PFSK-1 (cell line): Measurements from ENCODE around the gene ATF7.

ENCODE experiments used
- FOXP2 ChIP-seq: optimal IDR thresholded peaks from 2 replicates; pipeline ENCODE3; 2011; ENCODE audit warnings: borderline replicate concordance, control low read depth, inconsistent platforms; ENCODE audit not compliant: insufficient read depth; ENCODE audit errors: extremely low read length, extremely low read depth
- POLR2AphosphoS5 ChIP-seq: IDR thresholded peaks from 2 replicates; pipeline ENCODE4 v1.6.1; 2012; ENCODE audit warnings: low read depth, mild to moderate bottlenecking, control low read depth, low read length, moderate library complexity
- REST ChIP-seq, 2 experiments: IDR thresholded peaks; 2 replicates each; pipeline versions ENCODE4 v1.6.1 to v1.8.0; 2011 to 2012; ENCODE audit warnings: low read depth in 2 of 2, low read length in 2 of 2, control low read depth in 1 of 2, inconsistent platforms in 1 of 2, mild to moderate bottlenecking in 1 of 2, moderate library complexity in 1 of 2; ENCODE audit not compliant: insufficient read depth in 1 of 2
- SIN3A ChIP-seq: IDR thresholded peaks from 2 replicates; pipeline ENCODE4 v1.6.1; 2012; ENCODE audit warnings: mild to moderate bottlenecking, low read length, moderate library complexity, borderline replicate concordance; ENCODE audit not compliant: insufficient read depth
- TAF1 ChIP-seq: IDR thresholded peaks from 2 replicates; pipeline ENCODE4 v1.6.1; 2012; ENCODE audit warnings: low read length, control low read depth, borderline replicate concordance; ENCODE audit not compliant: insufficient read depth

Gene ATF7

GRCh38 chr12:53594897-53595615, 31.1 kb downstream of the ATF7 start:
- TF ChIP-seq FOXP2 = no peak
- no peak for TF ChIP-seq SIN3A

GRCh38 chr12:53593707-53594106, 32.5 kb downstream of the ATF7 start:
- TF ChIP-seq FOXP2 (no peak), SIN3A (no peak), REST (IDR thresholded peaks at IDR 0.05; ENCODE audit: insufficient read depth in 1 of 2, low read depth in 2 of 2, low read length in 2 of 2) (no peak), POLR2AphosphoS5 (no peak), TAF1 (no peak)

GRCh38 chr12:53593031-53593430, 33.2 kb downstream of the ATF7 start:
- TF ChIP-seq POLR2AphosphoS5 (no peak), FOXP2 (no peak), SIN3A (no peak), REST (IDR thresholded peaks at IDR 0.05; ENCODE audit: insufficient read depth in 1 of 2, low read depth in 2 of 2, low read length in 2 of 2) (no peak), TAF1 (no peak)

- TF ChIP-seq REST (IDR thresholded peaks at IDR 0.05; ENCODE audit: insufficient read depth in 1 of 2, low read depth in 2 of 2, low read length in 2 of 2) = no peak
- TF ChIP-seq FOXP2 = no peak
- TF ChIP-seq SIN3A = no peak
- TF ChIP-seq TAF1 = no peak
- no peak for TF ChIP-seq POLR2AphosphoS5
Measured at GRCh38 chr12:53592426-53592825, 33.8 kb downstream of the ATF7 start.

- TF ChIP-seq FOXP2 = no peak
Measured at GRCh38 chr12:53591301-53592206, 34.6 kb downstream of the ATF7 start.

- TF ChIP-seq POLR2AphosphoS5 (no peak), REST (IDR thresholded peaks at IDR 0.05; ENCODE audit: insufficient read depth in 1 of 2, low read depth in 2 of 2, low read length in 2 of 2) (no peak), SIN3A (no peak), TAF1 (no peak), FOXP2 (no peak)
Measured at GRCh38 chr12:53590652-53591051, 35.5 kb downstream of the ATF7 start.
